ENCODE data around the gene MPV17L2.

MPV17L2 gene

GRCh38 chr19:18160971-18161635, 31.9 kb upstream of the MPV17L2 start:
- peak; percentile 54 for DNase-seq

GRCh38 chr19:18161636-18162002, 31.4 kb upstream of the MPV17L2 start:
- DNase-seq: no peak

- DNase-seq: no peak
Observed at GRCh38 chr19:18164072-18164471, 28.9 kb upstream of the MPV17L2 start.

GRCh38 chr19:18165794-18166544, 27.0 kb upstream of the MPV17L2 start:
- DNase-seq: no peak

- DNase-seq: no peak
Observed at GRCh38 chr19:18167011-18167410, 26.0 kb upstream of the MPV17L2 start.

GRCh38 chr19:18167975-18168645, 24.9 kb upstream of the MPV17L2 start:
- peak; percentile 29 for DNase-seq

- no peak for DNase-seq
Observed at GRCh38 chr19:18168673-18169381, 24.2 kb upstream of the MPV17L2 start.

- DNase-seq: no peak
Observed at GRCh38 chr19:18170714-18171255, 22.2 kb upstream of the MPV17L2 start.

- no peak for DNase-seq
Observed at GRCh38 chr19:18171605-18172327, 21.3 kb upstream of the MPV17L2 start.

GRCh38 chr19:18172331-18173053, 20.5 kb upstream of the MPV17L2 start:
- no peak for DNase-seq

- DNase-seq: peak; percentile 58
Observed at GRCh38 chr19:18173054-18173571, 19.9 kb upstream of the MPV17L2 start.

GRCh38 chr19:18173572-18174288, 19.3 kb upstream of the MPV17L2 start, which contains the start of gene IFI30:
IFI30 (plus strand) TSS chr19:18173813; CDS start chr19:18173842, 29 bp downstream.
- DNase-seq: peak; percentile 33

- DNase-seq: no peak
Observed at GRCh38 chr19:18174983-18175382, 18.0 kb upstream of the MPV17L2 start.

GRCh38 chr19:18176367-18177310, 16.4 kb upstream of the MPV17L2 start:
- DNase-seq: no peak

GRCh38 chr19:18179957-18180356, 13.1 kb upstream of the MPV17L2 start:
- no peak for DNase-seq

GRCh38 chr19:18183529-18183928, 9.5 kb upstream of the MPV17L2 start:
- DNase-seq: no peak

GRCh38 chr19:18185538-18185937, 7.5 kb upstream of the MPV17L2 start:
- DNase-seq: no peak

GRCh38 chr19:18190278-18190677, 2.7 kb upstream of the MPV17L2 start:
- no peak for DNase-seq

- DNase-seq: no peak
Observed at GRCh38 chr19:18191640-18192062, 1.4 kb upstream of the MPV17L2 start.

Data from fibroblast of skin of back (primary cell).